GM23338 (cell line): Measurements from ENCODE around the gene NGF. TPM values are rescaled to one million over a fixed set of nuclear protein-coding genes. Genes with fewer than 3 reads are reported as not detected.

Experiments used
- ATAC-seq: fragments of 200-7000 bp; cut with Tn5 transposase; 3 replicates; pipeline ENCODE4 v1.9.1; 2020
- DNase-seq: peaks from one replicate; pipeline ENCODE4 v3.0.0-alpha.2; 2015; ENCODE audit warnings: low spot score
- H2AFZ ChIP-seq: fragments of 200-600 bp; sonication (generic); 2 replicates; pipeline ENCODE4 v1.8.0; 2016; ENCODE audit warnings: antibody characterized with exemption, mild to moderate bottlenecking, moderate library complexity
- H3F3A ChIP-seq: fragments of 200-600 bp; sonication (generic); replicated peaks from 2 replicates; pipeline ENCODE4 v1.8.0; 2017; ENCODE audit warnings: antibody characterized with exemption, mixed run types, low read depth
- H3K27ac ChIP-seq: fragments of 200-600 bp; sonication (generic); 2 replicates; pipeline ENCODE4 v1.6.1; 2016; ENCODE audit warnings: low read depth
- H3K27me3 ChIP-seq: fragments of 200-600 bp; sonication (generic); 2 replicates; pipeline ENCODE4 v1.8.0; 2016; ENCODE audit warnings: mild to moderate bottlenecking, mixed run types, moderate library complexity; ENCODE audit not compliant: insufficient read depth
- H3K36me3 ChIP-seq: fragments of 200-600 bp; sonication (generic); 2 replicates; pipeline ENCODE4 v1.8.0; 2016; ENCODE audit warnings: mild to moderate bottlenecking; ENCODE audit not compliant: insufficient read depth
- H3K4me1 ChIP-seq: fragments of 200-600 bp; sonication (generic); 2 replicates; pipeline ENCODE4 v1.8.0; 2016; ENCODE audit warnings: mild to moderate bottlenecking, moderate library complexity; ENCODE audit not compliant: insufficient read depth
- H3K4me2 ChIP-seq: fragments of 200-600 bp; sonication (generic); 2 replicates; pipeline ENCODE4 v1.7.1; 2017; ENCODE audit warnings: mixed run types
- H3K4me3 ChIP-seq: fragments of 200-600 bp; sonication (generic); 2 replicates; pipeline ENCODE4 v1.6.1; 2016; ENCODE audit warnings: mixed run types
- H3K79me2 ChIP-seq: fragments of 200-600 bp; sonication (generic); replicated peaks from 2 replicates; pipeline ENCODE4 v1.8.0; 2017; ENCODE audit warnings: mild to moderate bottlenecking; ENCODE audit not compliant: insufficient read depth
- H3K9me2 ChIP-seq: fragments of 200-600 bp; sonication (generic); 2 replicates; pipeline ENCODE4 v1.8.0; 2017; ENCODE audit not compliant: insufficient read depth
- H4K20me1 ChIP-seq: fragments of 200-600 bp; sonication (generic); replicated peaks from 2 replicates; pipeline ENCODE4 v1.8.0; 2017; ENCODE audit warnings: mild to moderate bottlenecking; ENCODE audit not compliant: insufficient read depth
- H3K27ac Mint-ChIP-seq: 2 replicates; pipeline ENCODE4 v1.8.0; 2020; ENCODE audit warnings: inconsistent platforms, mild to moderate bottlenecking, moderate library complexity, mixed read lengths
- H3K27me3 Mint-ChIP-seq: 3 replicates; pipeline ENCODE4 v1.8.0; 2022; ENCODE audit warnings: low read depth, mild to moderate bottlenecking, moderate library complexity, mixed read lengths, inconsistent platforms; ENCODE audit not compliant: insufficient read depth, poor library complexity
- H3K36me3 Mint-ChIP-seq: 3 replicates; pipeline ENCODE4 v1.8.0; 2021; ENCODE audit warnings: low read depth, mild to moderate bottlenecking, inconsistent platforms, moderate library complexity, mixed read lengths
- H3K4me1 Mint-ChIP-seq: 3 replicates; pipeline ENCODE4 v1.8.0; 2020; ENCODE audit warnings: mild to moderate bottlenecking, inconsistent platforms, mixed read lengths
- H3K4me3 Mint-ChIP-seq: 3 replicates; pipeline ENCODE4 v1.8.0; 2021; ENCODE audit warnings: moderate library complexity, mild to moderate bottlenecking, inconsistent platforms, mixed read lengths
- H3K9me3 Mint-ChIP-seq: 3 replicates; pipeline ENCODE4 v1.8.0; 2020; ENCODE audit warnings: moderate library complexity, mild to moderate bottlenecking, inconsistent platforms, mixed read lengths
- CREB1 ChIP-seq: fragments of 250-450 bp; sonication (Bioruptor Pico); IDR thresholded peaks from 2 replicates; pipeline ENCODE4 v1.5.0; 2020; ENCODE audit warnings: low read depth, mild to moderate bottlenecking, moderate library complexity
- CTCF ChIP-seq, 2 experiments: fragments of 200-600 bp in 1 of 2; sonication (generic) in 1 of 2; conservative IDR thresholded peaks; 2 replicates each; pipeline versions ENCODE4 v1.5.1 to v1.6.1; 2016 to 2017; ENCODE audit warnings: antibody characterized with exemption in 2 of 2, low read depth in 2 of 2, mild to moderate bottlenecking in 2 of 2, moderate library complexity in 1 of 2
- ETS1 ChIP-seq: IDR thresholded peaks from 2 replicates; pipeline ENCODE4 v1.6.1; 2016; ENCODE audit warnings: antibody characterized with exemption
- EZH2 ChIP-seq: fragments of 200-600 bp; sonication (generic); IDR thresholded peaks from one replicate; pipeline ENCODE4 v1.8.0; 2017; ENCODE audit warnings: antibody characterized with exemption, mild to moderate bottlenecking, low read depth; ENCODE audit not compliant: unreplicated experiment
- EZH2phosphoT487 ChIP-seq: fragments of 200-600 bp; sonication (generic); IDR thresholded peaks from one replicate; pipeline ENCODE4 v1.8.1; 2018; ENCODE audit warnings: antibody characterized with exemption; ENCODE audit not compliant: unreplicated experiment
- JUNB ChIP-seq: IDR thresholded peaks from one replicate; pipeline ENCODE4 v1.6.1; 2016; ENCODE audit warnings: antibody characterized with exemption; ENCODE audit not compliant: unreplicated experiment
- NANOG ChIP-seq: IDR thresholded peaks from 2 replicates; pipeline ENCODE4 v1.6.1; 2016; ENCODE audit warnings: antibody characterized with exemption, borderline replicate concordance
- POLR2AphosphoS5 ChIP-seq: IDR thresholded peaks from 2 replicates; pipeline ENCODE4 v1.6.1; 2016; ENCODE audit warnings: antibody characterized with exemption, low read depth
- REST ChIP-seq: IDR thresholded peaks from one replicate; pipeline ENCODE4 v1.6.1; 2018; ENCODE audit warnings: antibody characterized with exemption; ENCODE audit not compliant: unreplicated experiment
- STAT1 ChIP-seq: IDR thresholded peaks from one replicate; pipeline ENCODE4 v1.6.1; 2016; ENCODE audit warnings: antibody characterized with exemption; ENCODE audit not compliant: unreplicated experiment
- ZNF114 ChIP-seq: fragments of 250-450 bp; sonication (Bioruptor Pico); IDR thresholded peaks from 2 replicates; pipeline ENCODE4 v1.5.0; 2020; ENCODE audit warnings: mild to moderate bottlenecking, moderate library complexity
- ZNF331 ChIP-seq: fragments of 250-450 bp; sonication (Bioruptor Pico); IDR thresholded peaks from 2 replicates; pipeline ENCODE4 v1.5.0; 2020; ENCODE audit warnings: low read depth, mild to moderate bottlenecking, moderate library complexity
- ZNF462 ChIP-seq: fragments of 250-450 bp; sonication (Bioruptor Pico); IDR thresholded peaks from 2 replicates; pipeline ENCODE4 v1.5.0; 2020; ENCODE audit warnings: mild to moderate bottlenecking, moderate library complexity
- polyA plus RNA-seq: library from polyadenylated mRNA; unstranded; fragments of >200 nt; fragmentation: Nextera tagmentation; extraction: Ambion mirVana; gene quantifications from 2 replicates; pipeline ENCODE4 v1.2.1, GENCODE V29; 2016
- total RNA-seq: library from RNA; depleted of rRNA; stranded (reverse); fragments of >200 nt; shearing (Covaris generic); gene quantifications from 2 replicates; pipeline ENCODE4 v1.2.3, GENCODE V29; 2014

Gene NGF
- total and polyA plus RNA-seq, 2 experiments from 2014 or later, result 0.28 to 0.92 TPM

- H3K4me1 ChIP-seq, result no peaks in the 10 kb centered on the region
- Mint-ChIP-seq H3K4me1 (peaks cover 13% of the 10 kb centered on the region; the same call in 2 of the 3 replicates), H3K27ac (no peak overlapping the region), H3K4me3 (no peak overlapping the region), H3K27me3 (no peaks in the 10 kb centered on the region), H3K36me3 (no peaks in the 10 kb centered on the region), H3K9me3 (no peaks in the 10 kb centered on the region)
- 0 out of 2 replicates have a peak, but pooled peaks cover 6% of the 10 kb centered on the region for H3K9me2 ChIP-seq
- no peaks in the 10 kb centered on the region for H3K27me3 ChIP-seq
- H2AFZ ChIP-seq, result no peak overlapping the region
- ATAC-seq (no peak), DNase-seq (no peak)
- H3K27ac ChIP-seq, result no peak overlapping the region
- H4K20me1 ChIP-seq, result no peaks in the 10 kb centered on the region
- no peaks in the 10 kb centered on the region for H3F3A ChIP-seq
- H3K36me3 ChIP-seq, result no peaks in the 10 kb centered on the region
- no peak overlapping the region for H3K4me3 ChIP-seq
- no peak for TF ChIP-seq EZH2phosphoT487
- TF ChIP-seq ZNF331 (CRISPR knock-in tag), result no peak
- no peak for TF ChIP-seq CREB1 (CRISPR knock-in tag)
- TF ChIP-seq REST, result no peak
- TF ChIP-seq ETS1, result no peak
- TF ChIP-seq ZNF114 (CRISPR knock-in tag), result no peak
- TF ChIP-seq ZNF462 (CRISPR knock-in tag), result no peak
- no peak for TF ChIP-seq CTCF (conservative IDR thresholded peaks at IDR 0.05; ENCODE audit: low read depth in 2 of 2)
- TF ChIP-seq JUNB, result no peak
- no peak for TF ChIP-seq NANOG
- no peak for TF ChIP-seq STAT1
- TF ChIP-seq EZH2, result no peak
- no peak for TF ChIP-seq POLR2AphosphoS5
- H3K79me2 ChIP-seq, result no peaks in the 10 kb centered on the region
- H3K4me2 ChIP-seq, result no peak overlapping the region
Measured at GRCh38 chr1:115325874-115326273, 12.2 kb downstream of the NGF start.
